ENCODE measurements around the gene SPRED2.

GRCh38 chr2:65465857-65466256 lies 33.5 kb upstream of the SPRED2 start:
- TF ChIP-seq CTCF (IDR thresholded peaks at IDR 0.05) (no peak), POLR2A (IDR thresholded peaks at IDR 0.05) (no peak), POLR2AphosphoS5 (IDR thresholded peaks at IDR 0.05) (no peak)

Data from stomach (tissue), 4 donors.